HG02943 (cell line): ENCODE results near the gene TNS1.

Experiments used
- ATAC-seq: cut with Tn5 transposase; IDR thresholded peaks from one replicate; pipeline ENCODE4 v1.9.1; 2021; ENCODE audit warnings: mild to moderate bottlenecking, low read depth, moderate library complexity; ENCODE audit not compliant: unreplicated experiment

TNS1 gene

DNA sequence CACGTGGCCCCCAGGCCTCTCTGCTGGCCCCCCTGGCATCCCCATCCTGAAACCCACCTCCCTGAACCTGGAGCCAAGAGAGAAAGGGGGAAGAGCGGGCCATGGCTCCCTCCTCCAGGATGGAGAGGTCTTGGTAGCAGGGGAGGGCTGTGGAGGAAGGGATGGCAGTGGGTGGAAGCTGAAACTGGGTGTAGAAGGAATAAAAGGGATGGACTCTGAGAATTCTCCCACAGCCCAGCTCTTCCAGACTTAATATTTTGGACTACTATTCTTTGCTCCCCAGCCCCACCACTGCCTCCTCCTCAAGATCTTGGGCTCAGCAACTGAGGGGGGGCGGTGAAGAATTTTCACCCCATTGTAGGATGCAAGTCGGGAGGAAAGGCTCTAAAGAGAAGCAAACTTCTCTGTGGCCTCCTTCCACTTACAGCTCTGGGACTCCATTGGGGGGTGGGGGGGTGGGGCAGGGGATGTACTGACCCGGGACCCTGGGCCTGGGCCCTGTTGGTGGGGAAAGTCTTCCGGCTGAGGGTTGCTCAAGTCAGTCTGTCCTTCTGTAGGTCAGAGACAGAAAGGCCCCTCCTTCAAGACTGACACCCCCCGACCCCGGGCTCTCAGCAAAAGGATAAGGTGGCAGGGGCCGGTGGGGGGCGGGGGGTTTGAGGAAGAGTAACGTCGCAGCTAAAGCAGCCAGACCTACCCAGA, 501 bp downstream of the TNS1 start:
- no peak for ATAC-seq

DNA sequence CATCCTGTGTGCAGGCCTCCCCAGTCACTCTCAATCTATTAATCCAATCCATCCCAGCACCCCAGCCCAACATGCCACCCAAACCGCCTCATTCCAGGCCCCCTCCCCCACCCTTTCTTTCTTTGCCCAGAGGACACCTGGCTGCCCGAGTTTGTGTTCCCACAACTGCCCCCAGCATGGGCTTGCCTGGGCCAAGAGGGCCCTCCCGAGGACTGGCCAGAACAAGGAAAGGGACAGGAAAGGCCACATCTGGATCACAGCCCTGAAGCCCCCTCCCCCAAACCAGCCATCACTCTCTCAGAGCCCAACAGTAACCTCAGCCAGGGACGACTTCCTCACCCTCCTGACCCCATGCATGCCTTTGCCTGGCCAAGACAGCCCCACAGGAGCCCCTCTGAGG, 1.2 kb downstream of the TNS1 start:
- ATAC-seq: no peak

DNA sequence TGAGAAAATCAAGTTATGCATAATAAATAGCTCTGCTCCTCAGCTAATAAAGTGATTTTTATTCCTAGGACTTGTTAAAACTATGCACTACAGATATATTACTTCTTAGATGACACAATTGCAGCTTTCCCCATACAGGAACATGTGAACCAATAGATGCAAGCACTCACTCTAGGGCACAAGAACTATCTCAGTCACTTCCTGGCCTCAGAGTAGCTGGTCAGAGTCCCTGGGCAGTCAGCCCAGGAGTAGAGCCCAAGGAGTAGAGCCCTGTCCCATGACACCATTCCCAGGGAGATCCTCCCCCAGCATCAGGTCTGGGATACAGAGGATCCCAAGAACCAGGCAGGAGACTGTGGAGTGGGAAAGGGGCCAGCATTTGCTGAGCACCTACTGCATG, 2.7 kb downstream of the TNS1 start:
- no peak for ATAC-seq

DNA sequence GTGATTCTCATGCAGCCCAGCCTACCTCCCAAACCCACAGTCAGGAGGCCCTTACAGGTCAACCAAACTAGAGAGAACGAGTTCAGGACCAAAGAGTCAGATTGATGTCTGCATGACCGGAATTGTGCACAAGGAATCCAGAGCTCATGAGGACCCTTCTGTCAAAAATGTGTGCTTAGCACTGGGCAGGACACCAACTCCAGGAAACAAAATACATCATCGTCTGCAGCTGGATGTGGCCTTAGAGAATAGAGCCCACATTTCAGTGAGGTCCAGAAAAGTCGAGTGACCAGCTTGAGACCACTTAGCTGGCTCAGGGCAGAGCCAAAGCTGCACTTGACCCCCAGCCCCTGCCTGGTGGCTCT, 3.2 kb downstream of the TNS1 start:
- no peak for ATAC-seq

DNA sequence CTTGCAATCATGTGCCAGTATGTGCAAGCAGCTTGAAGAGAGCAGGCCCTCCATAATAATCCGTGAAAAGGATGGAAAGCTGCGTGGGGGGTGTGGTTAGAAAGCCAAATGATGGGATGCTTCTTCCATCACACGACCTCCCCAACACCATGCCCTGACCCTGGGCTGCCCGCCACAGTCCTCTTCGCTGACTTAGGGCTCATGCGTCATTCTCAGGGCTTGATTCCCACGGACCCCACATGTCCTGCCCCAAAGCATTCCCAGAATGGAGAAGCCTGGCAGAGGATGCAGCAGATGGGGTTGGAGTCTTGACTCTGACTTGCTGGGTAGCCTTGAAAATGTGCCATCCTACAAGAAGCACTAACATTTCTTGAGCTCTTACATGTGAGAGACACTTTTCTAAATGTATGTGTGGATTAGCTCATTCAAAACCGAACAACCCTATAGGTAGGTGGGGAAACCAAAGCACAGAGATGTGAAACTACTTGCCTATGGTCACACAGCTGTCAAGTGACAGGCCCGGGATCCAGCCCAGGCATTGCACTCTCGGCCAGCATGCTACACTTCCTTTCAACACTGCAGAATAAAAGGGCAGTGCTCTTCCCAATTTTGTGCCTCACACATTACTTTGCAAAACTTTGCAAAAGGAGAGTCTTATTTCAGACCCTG, 3.7 kb downstream of the TNS1 start:
- no peak for ATAC-seq

DNA sequence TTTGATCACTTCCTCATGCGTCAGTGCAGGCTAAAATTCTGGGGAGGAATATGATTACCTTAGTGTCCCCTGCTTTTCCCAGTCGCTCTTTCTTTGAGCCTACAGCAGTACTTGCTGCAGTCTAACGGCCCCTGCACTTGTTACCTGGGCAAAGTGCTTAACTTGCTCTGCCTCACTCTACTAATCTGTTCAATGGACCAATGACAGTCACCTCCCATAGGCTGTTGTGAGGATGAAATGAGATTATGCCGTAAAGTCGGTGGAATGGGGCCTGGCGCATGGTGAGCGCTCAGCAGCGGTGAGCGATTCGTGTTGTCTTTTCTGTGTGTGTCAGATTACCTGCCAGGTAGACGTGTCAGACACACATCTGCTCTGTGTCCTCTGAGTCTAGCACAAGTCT, 5.3 kb downstream of the TNS1 start:
- no peak for ATAC-seq

DNA sequence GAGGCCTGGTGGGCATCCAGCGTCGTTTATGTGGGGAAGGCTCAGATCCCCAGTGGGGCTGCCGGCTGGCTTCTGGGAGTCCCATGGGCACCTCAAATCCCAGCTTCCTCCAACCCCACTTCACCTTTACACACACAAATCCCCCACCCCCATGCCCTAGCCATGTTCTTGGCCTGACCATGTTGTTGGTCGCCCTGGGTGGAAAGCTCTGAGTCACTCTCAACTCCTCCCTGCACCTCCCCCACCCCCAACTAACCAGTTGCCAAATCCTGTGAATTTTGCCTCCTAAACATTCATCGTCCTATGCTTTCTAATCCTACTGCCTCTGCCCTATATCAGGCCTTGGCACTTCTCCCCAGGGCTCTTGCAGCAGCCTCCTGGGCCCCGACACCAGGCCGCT, 6.4 kb downstream of the TNS1 start:
- no peak for ATAC-seq

DNA sequence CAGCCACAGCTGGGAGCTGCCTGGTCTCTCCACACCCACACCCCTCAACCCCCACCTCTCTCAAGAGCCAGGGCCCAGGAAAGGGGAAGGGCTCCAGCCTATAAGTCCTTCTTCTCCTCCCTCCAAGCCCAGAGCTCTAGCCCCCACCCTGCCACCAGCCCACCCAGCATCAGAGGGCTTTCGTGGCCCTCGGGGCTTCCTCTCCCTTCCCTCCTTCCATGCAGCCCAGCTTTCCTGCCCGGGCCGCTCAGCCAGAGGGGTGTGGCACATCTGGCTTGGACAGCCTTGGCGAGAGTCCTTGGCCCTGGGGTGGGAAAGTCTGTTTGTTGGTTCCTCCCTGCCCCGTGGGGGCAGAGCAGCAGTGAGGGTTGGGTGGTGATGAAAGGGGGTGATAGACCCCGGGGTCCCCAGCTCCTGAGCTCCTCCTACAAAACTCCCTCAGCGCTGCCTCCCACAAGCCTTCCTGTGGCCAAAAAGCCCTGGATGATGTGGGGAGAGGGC, 7.0 kb downstream of the TNS1 start:
- no peak for ATAC-seq

DNA sequence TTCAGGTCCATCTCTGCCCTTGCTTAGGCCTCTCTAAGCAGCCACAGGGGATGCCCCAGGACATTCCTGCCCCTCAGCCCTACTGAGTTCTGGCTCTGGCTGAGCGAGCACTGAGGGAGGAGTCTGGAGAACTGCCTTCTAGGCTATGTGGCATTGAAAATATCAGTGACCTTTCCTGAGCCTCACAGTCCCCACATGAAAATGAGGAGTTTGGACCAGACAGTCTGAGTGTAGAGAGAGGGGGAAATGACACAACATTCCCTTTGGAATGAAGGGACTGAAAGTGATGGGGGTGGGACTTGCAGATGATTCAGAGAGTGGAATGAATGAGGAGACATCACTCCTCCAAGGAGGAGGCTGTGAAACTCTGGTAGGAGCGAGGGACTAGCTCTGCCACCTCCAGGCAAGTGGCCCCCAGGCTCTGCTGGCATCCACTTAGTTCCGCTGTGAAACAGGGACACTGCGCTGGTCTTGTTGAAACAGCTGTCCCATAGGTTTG, 8.0 kb downstream of the TNS1 start:
- ATAC-seq: no peak

DNA sequence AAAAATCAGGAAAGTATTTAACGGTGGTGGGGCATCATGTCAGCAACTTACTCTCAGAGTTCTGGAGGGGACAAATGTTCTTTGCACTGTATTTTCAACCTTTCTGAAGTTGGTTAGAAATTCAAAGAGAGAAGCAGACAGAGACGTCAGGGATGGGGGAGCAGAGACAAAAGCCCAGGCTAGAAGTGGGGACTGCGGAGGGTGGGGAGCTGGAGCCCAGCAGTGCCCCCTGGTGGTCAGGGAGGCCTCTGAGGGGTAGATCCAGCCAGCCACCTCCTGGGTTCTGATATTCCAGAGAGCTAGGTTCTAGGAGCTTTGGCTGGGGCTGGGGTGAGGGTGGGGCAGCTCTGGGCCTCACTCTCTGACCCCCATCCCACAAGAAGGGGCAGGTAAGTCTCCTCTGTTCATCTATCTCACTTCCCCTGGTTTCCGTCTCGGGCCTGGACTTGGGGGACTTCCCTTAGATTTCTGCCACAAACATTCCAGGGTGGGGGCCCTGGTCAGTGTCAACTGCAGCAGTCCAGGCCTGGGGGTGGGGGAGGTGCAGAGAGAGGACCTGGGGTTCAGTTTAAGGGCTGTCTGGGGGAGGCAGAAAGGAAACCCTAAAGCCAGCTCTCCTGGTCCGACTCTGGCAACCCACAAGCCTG, 8.9 kb downstream of the TNS1 start:
- no peak for ATAC-seq

DNA sequence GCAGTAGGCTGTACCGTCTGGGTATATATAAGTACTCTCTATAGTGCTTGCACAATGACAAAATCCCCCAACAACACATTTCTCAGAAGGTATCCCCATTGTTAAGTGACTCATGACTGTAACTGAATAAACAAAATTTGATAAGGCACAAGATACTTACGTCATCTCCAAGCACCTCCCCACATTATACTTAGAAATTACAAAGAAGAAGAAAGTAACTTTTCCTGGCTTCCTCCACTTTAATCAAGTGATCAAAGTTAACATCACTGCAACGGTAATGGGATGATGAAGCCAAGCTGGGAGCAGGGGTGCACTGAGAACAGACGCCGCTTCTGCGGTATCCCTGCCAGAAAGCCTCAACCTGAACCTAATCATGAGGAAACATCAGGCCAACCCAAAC, 9.7 kb downstream of the TNS1 start:
- ATAC-seq: no peak

DNA sequence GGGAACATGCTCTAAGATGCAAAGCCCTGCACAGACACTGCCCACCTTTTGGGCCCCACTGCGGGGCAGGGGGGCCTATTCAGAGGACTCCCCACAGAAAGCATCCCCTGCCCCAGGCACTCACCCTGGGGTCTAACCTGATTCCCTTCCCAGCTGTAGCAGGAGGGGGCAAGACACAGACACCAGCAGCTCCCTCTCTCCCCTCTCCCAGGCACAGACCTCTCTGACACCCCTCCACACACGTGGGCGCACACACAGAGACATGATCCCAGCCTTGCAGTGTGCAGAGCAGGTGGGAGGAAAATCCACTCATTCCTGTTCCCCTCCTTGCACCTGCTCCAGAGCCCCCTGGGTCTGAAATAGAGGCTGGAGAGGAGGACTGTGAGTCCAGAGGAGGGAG, 10.7 kb downstream of the TNS1 start:
- no peak for ATAC-seq

DNA sequence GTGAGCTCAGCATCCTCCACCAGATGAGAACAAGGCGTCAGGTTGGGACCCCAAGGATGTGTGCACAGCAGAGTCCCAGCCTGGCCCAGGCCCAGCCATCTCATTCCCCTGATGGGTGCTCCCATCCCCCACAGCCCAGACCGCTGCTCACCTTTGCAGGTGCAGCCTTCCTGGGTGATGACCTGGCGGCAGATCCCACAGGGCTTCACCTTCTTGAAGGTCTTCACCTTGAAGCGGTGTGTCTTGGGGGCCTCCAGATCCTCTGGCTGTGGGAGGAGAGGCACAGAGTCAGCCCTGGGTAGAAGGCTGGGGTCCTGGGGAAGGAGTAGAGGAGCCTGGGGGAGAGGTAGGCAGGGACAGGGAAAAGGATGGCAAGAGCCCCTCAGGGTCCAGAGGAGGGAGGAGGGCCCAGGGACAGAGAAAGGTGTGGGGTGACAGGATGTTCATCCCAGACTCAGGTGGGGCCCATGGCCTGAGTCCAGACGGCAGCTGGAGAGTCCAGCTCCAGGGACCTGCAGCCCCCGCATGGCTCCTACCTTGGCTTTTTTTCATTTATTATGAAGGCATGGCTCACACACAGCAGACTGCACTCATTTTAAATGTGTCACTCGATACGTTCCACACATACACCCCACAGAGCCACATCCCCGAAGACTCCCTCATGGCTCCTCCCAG, 11.9 kb downstream of the TNS1 start:
- no peak for ATAC-seq

DNA sequence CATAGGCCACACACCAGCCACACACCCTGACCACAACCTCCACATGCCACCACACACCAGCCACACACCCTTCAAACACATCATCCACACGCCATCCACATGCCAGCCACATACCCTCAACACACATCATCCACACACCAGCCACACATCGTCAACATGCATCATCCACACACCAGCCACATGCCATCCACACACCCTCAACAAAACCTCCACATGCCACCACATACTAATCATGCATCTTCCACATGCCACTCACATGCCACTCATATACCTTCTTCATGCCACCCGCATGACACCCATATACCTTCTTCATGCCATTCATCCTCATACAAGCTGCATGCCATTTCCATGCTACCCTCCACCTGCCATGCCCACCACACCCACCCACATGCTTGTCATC, 12.4 kb downstream of the TNS1 start:
- ATAC-seq: no peak

DNA sequence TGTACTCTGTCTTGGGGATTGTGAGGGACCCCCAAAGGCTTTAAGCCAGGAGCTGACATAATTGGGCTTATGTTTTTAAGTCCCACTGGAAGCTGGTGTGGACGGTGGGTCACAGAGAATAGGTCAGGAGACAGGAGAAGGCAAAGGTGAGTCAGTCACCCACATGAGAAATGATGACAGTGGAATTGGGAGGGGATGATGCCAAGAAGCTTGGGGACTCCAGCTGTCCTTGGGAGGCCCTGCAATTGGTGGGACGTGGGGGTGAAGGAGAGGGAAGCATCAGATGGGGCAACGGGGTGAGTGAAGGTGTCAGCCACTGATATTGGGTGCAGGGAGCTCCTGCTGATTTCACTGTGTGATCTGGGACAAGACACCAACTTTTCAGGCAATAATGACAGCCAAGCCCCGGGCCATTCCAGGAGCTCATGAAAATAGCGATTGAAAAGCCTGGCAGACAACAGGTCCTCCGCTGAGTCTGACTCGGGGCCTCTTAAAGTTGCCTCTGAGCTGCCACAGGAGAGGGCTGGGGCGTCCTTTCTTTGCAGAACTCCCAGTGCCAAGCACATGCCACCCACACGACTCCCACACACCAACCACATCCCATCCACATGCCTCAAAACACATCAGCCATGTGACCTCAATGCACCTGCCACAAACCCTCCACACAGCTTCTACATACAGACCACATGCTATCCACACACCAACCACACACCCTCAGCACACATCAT, 13.4 kb downstream of the TNS1 start:
- ATAC-seq: no peak

DNA sequence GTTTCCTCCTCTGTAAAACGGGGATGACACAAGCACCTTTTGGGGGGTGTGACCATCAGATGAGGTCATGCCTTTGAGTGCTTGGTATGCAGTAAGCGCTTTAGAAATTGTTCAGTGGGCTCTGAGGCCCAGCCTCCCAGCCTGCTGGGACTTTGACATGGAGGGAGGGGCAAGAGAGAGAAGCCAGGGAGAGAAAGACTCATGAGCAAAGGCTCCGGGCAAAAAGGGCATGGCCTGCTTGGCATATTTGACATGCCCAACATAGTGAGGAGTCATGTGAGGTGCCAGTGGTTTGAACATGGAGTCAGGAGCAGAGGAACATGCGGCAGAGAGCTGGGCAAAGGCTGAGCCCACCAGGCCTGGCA, 14.0 kb downstream of the TNS1 start:
- ATAC-seq: no peak

DNA sequence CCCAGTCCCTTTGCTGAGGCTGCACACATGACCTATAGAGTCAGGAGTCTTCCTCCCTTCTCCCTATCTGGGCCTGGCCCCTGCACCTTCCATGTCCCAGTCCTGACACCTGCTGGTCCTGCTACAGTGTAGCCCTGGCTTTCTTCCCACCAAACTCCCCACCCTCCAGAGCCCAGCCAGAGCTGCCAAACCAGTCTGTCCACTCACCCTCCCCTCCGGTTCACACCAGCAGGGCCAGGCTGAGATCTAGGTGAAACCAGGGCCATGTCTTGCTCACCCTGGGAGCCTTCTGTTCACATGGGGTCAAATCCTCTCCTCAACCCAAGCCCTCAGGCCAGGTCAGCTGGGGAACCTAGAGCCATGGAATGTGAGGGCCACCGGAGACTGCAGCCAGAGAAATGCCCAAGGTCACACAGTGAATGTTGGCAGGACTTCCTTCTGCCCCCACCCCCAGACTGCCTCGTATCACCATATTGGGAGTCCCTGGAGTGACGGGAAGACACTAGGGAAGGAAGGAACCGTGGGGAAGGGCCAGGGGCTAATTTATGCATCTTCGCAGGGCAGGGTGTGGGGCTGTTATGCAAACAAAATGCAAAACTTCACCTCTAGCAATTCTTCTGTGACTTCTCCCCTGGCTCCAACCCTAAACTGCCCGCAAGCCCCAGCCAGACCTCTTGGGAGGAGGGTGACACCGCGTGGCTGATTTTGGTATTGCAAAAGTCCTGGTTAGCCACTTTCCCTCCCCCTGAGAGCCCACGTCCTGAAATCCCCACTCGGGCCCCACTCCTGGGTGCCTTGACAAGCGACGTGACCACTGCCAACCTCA, 14.6 kb downstream of the TNS1 start:
- no peak for ATAC-seq

DNA sequence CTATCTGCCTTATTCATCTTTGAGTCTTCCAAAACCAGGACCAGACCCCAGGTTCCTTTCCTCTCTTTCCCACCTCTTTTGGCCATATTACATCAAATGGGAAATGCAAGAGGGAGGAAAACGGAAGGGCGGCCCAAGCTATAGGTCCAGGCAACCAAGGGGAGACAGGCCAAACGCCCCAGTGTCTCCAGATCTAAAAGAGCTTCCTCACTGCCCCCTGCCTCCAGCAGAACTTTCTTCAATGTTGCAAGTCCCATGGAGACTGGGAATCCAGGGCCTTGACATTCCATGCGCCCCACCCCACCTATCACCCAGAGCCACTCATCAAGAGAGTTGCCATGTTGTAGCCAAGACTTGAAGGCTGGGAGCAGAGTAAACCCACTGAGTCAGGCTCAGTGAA, 15.4 kb downstream of the TNS1 start:
- ATAC-seq: no peak

DNA sequence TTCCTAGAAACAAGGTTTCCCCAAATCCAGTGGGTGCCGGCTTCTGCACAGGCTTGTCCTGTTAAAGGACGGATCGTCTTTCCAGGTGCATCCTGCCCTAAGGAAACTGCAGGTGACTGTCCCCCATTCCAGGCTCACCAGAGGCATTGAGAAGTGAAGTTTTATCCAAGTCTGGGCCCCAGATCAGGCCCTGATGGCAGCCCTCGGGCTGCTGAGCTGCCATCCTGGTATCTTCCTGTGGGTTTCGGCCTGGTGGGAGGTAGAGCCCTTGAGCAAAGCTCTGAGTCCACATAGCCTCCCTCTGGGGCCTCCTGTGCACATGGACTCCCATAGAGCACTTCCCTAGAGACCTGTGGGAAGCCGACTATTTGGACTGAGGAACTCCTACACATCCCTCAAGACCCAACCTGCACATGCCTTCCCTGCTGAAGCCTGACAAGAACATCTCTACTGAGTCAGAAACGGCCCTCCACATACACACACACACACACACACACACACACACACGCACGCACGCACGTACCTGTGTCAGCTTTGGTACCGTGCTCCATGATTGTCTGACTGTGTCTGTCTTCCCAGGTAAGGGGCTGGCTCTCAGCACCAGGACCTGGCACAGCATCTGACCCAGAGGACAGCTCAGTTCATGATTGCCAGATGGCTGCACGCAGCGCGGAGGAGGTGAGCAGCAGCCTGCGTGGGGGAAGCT, 16.4 kb downstream of the TNS1 start:
- no peak for ATAC-seq
